K562 (cell line): ENCODE measurements around the gene ZNF679. TPM values are rescaled to one million over a fixed set of nuclear protein-coding genes. Genes with fewer than 3 reads are reported as not detected.

Source experiments
- PBX2 ChIP-seq, 2 experiments: IDR thresholded peaks in 1 of 2; conservative IDR thresholded peaks in 1 of 2; 2 replicates each; pipeline ENCODE4 v1.6.1; 2016; ENCODE audit warnings: low read depth in 2 of 2, mild to moderate bottlenecking in 1 of 2, missing compliant biosample characterization in 1 of 2, missing genetic modification characterization in 1 of 2, moderate library complexity in 1 of 2
- REST ChIP-seq, 2 experiments: fragments of 450-650 bp; formaldehyde crosslinking in 1 of 2; IDR thresholded peaks; 2 replicates each; pipeline versions ENCODE4 v1.4.0 to v1.6.1; 2014 to 2020; ENCODE audit warnings: mild to moderate bottlenecking in 2 of 2, borderline replicate concordance in 1 of 2, low read depth in 1 of 2
- ZNF407 ChIP-seq: fragments of 450-650 bp; IDR thresholded peaks from 2 replicates; pipeline ENCODE4 v1.6.1; 2016; ENCODE audit warnings: low read depth
- ZNF785 ChIP-seq: fragments of 250-450 bp; sonication (Bioruptor Pico); IDR thresholded peaks from 2 replicates; pipeline ENCODE4 v1.4.0; 2020; ENCODE audit warnings: mild to moderate bottlenecking
- polyA plus RNA-seq, 8 experiments: library from polyadenylated mRNA; depleted of rRNA in 4 of 8; stranded (reverse) in 5 of 8; unstranded in 3 of 8; fragments of >200 nt; fragmentation: Nextera tagmentation in 2 of 8; fragmentation: Illumina TruSeq in 1 of 8; extraction: Ambion mirVana in 2 of 8; extraction: Trizol in 1 of 8; gene quantifications; 2 replicates each; pipeline versions ENCODE4 v1.2.1 to v1.2.3, GENCODE V29; 2011 to 2014; ENCODE audit warnings: inconsistent platforms in 1 of 8, missing spikeins in 1 of 8
- total RNA-seq, 7 experiments: library from RNA; depleted of rRNA in 6 of 7; stranded (reverse); fragments of >200 nt in 6 of 7; fragmentation: Illumina TruSeq in 2 of 7; extraction: Trizol in 2 of 7; gene quantifications; 2 replicates each; pipeline versions ENCODE4 v1.2.1 to v1.2.3, GENCODE V29; 2011 to 2021; ENCODE audit warnings: low replicate concordance in 1 of 7
- TF ChIP-seq, protein P1 (sequence below): IDR thresholded peaks from 2 replicates; pipeline ENCODE4 v1.6.1; 2011; ENCODE audit not compliant: insufficient read length; ENCODE audit errors: extremely low read depth

ZNF679 gene
- total and polyA plus RNA-seq, 9 of the 15 experiments (the other 6 are each of a cell fraction or from before 2014, with no cell fraction given), result not detected

DNA sequence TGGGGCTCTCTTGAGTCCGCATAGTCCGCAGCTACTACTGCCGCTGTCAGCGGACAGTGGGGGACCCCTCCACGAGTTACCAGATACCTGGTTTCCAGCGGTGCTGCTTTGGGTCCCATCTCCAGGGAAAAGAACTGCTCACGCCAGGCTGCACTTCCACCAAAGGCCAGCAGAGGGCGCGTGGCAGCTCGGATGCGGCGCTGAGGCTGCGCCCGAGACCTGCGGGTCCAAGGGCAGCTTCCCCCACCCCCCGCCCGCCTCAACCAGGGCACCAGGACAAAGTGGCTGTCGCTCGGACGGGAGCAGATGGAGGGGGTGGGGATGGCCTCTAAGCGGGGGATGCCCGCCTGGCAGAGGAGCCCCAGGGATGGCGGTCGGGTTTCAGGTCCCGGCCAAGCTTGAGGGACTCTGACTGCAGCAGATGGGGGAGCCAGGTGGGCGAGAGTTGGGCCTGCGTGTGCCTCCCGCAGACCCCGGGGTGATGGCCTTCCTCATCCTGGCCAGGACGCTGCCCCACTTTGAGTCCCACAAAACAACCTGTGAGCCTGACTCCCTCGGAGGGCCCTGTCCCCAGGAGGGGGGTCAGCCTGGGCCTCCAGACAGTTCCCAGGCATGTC is 45.0 kb upstream of the ZNF679 start (continued):
- peak; percentile 25; the same call in 1 of the 2 replicates for TF ChIP-seq REST (IDR thresholded peaks at IDR 0.05; ENCODE audit: borderline replicate concordance)
- no peak for TF ChIP-seq REST (CRISPR knock-in tag; IDR thresholded peaks at IDR 0.05; ENCODE audit: low read depth)
- TF ChIP-seq PBX2 (CRISPR knock-in tag; IDR thresholded peaks at IDR 0.05; ENCODE audit: low read depth), result no peak
- no peak for TF ChIP-seq PBX2 (tag; conservative IDR thresholded peaks at IDR 0.05; ENCODE audit: low read depth)
- TF ChIP-seq, protein P1, sequence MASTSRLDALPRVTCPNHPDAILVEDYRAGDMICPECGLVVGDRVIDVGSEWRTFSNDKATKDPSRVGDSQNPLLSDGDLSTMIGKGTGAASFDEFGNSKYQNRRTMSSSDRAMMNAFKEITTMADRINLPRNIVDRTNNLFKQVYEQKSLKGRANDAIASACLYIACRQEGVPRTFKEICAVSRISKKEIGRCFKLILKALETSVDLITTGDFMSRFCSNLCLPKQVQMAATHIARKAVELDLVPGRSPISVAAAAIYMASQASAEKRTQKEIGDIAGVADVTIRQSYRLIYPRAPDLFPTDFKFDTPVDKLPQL, result no peak
- TF ChIP-seq ZNF785 (CRISPR knock-in tag), result no peak
- no peak for TF ChIP-seq ZNF407
